ENCODE results near the gene FGD1.
A peak's percentile ranks its signal among the peaks of the same experiment; 100 is the strongest.
"Not testable (repeated sequence)": the region's sequence is repeated elsewhere in the genome, so short reads cannot be mapped to it uniquely, and the experiment has no call there.

Gene FGD1

DNA sequence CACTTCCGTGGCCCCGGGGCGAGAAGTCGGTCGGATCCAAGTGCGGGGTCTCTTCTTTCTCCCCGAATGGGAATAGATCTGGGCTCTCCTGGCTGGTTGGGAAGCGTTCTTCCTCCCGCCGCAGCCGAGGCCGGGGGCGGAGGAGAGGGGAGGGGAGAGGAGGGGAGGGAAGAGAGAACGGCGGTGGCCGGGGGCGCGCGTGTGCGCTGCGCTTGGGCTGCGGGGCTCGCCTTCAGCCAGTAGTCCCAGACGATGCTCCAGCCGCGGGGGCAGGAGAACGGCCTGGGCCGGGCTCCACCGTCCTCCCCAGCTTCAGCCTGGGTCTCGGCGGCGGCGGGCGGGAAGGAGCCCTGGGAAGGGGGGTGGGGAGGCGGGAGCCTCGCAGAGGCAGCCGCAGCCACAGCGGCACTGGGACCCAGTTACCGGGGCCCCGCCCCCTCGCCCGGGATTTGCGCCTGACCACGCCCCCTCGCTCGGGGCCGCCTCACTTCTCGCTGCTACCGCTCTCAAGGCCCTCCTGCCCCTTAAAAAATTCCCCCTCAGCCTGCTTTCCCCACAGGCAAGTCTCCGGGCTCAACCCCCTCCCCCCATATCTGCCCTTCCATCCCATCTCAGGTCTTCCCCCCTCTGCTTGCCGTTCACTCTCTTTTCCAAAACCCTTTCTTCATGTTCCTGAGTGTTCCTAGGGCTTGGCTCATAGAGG is at the start of gene FGD1:
TSS of gene FGD1 (minus strand) at position 421 of the 703 bp plus-strand sequence. CDS start 802 bp downstream, outside the sequence.
- peak; percentile 20 for DNase-seq (ENCODE audit: low spot score)

DNA sequence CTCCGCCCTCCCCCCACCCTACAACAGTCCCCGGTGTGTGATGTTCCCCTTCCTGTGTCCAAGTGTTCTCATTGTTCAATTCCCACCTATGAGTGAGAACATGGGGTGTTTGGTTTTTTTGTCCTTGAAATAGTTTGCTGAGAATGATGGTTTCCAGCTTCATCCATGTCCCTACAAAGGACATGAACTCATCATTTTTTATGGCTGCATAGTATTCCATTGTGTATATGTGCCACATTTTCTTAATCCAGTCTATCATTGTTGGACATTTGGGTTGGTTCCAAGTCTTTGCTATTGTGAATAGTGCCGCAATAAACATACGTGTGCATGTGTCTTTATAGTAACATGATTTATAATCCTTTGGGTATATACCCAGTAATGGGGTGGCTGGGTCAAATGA is 46.2 kb upstream of the FGD1 start:
- DNase-seq (ENCODE audit: low spot score), result not testable (repeated sequence)

DNA sequence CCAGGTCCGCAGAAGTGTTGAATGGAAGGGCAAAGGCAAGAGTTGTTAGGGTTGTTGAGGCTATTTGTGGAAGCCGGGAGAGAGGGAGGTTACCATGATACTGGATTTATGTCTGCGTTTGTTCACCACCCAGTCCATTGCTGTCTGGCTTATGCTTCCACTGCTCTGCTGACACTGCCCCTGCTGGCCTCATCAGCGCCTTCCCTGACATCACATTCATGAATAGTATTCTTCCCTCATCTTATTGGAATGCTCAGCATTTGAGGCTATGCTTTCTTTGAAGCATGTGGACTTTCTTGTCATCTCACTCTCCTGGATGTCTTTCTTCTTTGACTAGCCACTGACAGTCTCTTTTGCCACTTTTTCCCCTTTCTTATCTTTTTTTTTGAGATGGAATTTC is 44.3 kb upstream of the FGD1 start:
- DNase-seq (ENCODE audit: low spot score), result no peak

DNA sequence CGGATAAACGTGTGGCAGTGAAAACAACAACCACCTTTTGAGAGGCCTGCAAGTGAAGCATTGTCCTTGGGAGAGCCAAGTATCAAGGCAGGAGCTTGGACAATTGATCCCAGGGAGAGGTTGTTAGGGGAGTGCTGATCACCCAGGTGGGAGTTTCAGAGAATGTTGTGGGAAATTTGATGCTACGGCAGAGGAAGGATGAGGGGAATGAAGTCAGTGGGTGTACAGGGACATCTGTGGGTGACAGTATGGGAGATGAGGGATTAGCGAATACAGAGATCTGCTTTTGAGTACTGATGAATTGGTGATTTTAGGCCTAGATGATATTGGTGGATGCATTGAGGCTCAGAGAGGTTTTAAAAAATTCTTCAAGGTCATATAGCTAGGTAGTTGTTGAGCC is 38.2 kb upstream of the FGD1 start:
- DNase-seq (ENCODE audit: low spot score), result no peak

DNA sequence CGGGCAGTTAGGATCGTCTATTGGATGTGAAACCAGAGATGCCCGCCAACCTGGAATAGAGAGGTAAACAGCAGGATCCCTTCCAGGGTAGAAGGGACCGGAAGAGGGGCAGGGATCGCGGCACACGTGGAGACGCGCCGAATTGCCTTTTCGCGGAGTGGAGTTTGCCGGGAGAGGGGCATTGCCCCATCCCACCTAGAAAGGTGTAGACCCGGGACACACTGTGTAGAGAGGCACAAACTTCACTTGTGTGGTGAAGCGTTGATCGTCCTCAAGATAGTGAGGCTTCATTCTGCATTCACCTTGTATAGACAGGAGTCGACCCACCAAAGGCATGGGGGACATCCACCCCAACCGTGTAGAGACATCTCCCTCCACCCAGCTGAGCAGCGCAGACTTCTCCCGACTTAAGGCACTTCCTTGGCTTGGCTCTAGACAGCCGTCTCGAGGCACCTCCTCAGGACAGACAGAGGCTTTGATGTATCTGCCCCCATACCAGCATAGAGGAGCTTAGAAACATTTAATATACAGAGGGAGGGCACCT is 34.4 kb upstream of the FGD1 start:
- DNase-seq (ENCODE audit: low spot score), result peak; percentile 5

DNA sequence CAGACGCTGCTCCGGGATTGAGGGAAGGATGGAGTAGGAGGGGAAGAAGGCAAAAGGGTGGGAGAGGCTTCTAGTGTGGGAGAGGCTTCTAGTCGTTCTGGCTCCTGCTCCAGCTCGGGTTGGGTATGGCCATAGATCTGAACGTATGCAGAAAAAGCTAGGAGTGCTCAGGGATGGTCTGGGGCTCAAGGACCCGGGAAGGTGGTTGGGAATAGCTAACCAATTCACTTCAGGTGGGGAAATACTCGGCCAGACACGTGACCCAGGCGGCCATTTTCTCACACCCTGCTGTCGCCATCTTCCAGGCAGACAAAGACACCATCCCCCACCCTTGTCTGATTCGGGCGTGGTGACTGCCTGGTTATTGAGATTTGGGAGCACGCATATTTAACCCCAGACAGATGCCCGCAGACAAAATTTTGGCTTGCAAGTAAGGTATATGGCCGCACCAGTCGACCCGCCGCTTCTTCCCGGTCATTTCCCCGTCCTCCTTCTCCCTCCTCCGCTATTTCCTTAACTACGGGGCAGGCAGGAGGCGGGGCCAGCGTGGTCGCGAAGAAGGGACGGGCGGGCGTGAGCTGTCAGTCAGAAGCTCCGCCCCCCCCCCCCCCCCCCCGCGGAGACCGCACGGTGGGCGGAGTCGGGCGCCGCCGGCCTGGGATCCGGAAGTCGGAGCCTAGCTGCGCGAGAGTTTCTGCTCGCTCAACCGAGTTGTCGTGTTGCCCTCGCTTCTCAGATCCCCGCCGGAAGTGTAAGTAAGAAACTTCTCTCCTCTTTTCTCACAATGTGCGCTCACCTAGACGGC is 33.7 kb upstream of the FGD1 start, which contains the start of gene GNL3L:
TSS of gene GNL3L (plus strand) at position 668 of the 805 bp plus-strand sequence. CDS start 2,348 bp downstream, outside the sequence.
- peak; percentile 86 for DNase-seq (ENCODE audit: low spot score)

DNA sequence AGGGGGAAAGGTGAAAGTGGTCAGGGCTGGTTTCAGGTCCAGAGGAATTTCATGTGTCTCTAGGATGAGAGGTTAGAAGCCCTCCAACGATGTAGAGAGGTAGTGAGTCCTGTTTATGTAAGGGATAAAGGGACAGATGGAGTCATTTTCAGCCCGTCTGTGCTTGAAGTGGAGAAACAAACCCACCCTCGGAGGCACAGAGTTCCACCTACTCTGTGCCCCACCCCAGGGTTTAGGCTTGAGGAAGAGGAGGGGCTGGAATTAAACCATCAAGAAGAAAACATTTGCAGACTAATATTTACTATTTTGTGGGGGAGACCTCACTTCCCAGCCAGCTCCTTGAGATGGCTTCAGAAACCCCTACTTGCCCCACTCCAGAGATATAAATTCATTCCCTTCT is 33.1 kb upstream of the FGD1 start:
- DNase-seq (ENCODE audit: low spot score), result peak; percentile 2

DNA sequence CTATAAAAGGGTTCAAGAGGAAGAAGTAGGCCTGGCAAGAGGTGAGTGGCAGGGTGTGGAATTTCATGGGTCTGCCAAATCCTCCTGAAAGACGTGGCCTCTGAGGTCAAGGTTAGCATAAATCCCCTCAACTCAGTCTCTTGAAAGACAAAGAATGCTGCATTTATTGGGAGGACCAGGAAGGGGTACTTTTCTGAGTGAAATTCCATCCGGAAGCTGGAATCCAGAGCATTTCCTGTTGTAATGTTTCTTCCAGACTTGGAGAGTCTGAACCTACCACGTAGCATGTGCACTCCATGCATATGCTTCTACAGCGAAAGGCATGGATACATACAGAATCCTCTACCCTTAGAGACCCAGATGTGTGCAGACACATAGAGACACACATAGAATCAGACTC is 13.4 kb upstream of the FGD1 start:
- DNase-seq (ENCODE audit: low spot score), result no peak

DNA sequence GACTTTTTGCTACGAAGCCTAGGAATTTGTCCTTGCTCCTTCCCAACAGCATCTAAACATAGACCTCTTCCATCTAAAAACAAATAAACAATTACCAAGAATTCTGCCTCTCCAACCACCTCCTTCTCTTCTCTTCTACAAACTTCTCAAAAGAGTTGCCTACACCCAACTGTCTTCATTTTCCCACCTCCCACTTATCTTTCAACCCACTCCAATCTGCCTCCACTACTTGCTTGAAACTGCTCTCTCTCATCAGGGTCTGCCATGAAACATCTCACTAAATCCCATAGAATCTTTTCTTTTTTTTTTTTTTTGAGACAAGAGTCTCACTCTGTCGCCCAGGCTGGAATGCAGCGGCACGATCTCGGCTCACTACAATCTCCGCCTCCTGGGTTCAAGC is 902 bp upstream of the FGD1 start:
- DNase-seq (ENCODE audit: low spot score), result no peak

DNA sequence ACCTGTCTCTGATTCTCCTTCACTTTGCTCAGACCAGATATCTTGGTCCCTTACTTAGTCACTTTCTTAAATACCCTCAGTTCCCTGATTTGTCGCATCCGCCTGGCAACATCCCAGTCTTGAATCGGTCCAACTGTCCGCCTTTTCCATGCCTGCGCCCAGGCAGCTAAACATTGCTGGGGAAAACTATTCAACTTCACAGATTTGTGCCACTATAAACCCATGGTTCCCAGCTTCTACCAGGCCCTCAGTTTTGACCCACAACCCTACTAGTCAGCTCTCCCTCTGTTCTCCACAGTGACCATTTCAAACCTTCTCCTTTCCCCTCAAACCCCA is 451 bp upstream of the FGD1 start:
- DNase-seq (ENCODE audit: low spot score), result no peak

DNA sequence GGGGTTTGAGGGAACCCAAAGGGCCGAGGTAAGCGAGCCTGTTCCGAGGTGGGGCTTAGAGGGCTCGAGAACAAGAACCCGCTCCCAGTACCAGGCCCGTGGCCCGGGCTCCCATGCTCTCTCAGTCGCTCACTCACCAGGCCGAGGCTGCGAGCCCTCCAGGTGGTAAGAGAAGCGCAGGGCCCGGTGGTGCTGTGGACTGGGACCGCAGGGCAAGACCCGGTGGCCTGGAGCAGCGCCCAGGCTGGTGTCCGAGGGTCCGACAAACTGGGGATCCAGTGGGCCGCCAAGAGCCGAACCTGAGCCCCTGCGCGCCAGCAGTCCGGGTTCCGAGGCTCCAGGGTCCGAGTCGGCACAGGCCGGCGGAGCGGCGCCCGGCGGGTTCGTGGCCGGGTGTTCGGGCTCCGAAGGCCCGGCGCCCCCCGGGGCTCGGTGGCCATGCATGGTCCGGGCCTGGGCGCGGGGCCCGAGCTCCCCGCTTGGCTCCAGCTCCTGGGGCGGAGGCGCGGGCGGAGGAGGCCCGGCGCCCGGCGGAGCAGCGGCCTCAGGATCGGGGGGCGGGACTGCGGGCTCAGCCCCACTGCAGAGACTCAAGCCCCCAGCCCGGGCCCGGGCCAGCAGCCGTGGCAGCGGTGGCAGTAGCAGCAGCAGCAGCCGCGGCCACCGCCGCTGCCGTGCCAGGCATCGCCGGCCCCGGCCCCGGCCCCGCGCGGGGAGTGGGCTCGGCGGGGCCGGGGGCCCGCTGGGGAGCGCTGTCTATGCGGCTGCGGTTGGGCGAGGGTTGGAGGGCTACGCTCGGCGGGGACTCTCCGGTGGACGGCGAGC is 833 bp downstream of the FGD1 start:
- DNase-seq (ENCODE audit: low spot score), result no peak

DNA sequence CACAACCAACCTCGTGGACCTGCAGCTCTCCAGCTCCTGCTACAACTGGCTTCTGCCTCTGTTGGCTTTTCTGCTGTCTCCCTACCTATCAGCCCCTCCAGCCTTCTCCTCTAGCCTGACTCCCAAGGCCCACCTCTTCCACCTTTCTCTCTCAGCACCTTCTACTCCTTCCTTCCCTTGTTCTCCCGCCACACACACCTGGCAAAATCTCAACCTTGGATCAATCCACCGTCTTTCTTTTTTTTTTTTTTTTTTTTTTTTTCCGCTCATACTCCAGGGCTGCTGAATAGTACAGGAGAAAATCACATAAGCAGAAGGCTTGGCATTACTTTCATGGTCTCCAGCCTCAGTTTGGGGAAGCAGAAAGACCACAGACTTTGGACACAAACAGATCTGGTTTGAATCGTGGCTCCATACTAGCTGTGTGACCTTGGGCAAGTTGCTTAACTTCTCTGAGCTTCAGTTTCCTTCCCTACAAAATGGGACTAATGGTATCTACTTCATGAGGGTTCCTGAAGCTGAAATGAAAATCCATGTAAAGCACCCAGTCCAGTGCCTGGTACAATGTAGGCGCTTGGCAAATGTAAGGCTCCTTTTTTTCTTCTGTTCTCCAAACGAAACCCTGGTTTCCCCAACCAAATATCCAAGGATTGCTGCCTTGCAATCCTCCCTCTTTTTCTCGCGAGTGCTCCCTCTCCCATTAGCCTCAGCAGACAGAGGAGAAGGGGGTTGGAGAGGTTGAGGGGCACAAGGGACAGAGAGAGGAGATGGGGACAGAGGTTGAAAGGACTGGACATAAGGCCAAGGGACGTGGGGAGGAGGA is 1.7 kb downstream of the FGD1 start:
- no peak for DNase-seq (ENCODE audit: low spot score)

DNA sequence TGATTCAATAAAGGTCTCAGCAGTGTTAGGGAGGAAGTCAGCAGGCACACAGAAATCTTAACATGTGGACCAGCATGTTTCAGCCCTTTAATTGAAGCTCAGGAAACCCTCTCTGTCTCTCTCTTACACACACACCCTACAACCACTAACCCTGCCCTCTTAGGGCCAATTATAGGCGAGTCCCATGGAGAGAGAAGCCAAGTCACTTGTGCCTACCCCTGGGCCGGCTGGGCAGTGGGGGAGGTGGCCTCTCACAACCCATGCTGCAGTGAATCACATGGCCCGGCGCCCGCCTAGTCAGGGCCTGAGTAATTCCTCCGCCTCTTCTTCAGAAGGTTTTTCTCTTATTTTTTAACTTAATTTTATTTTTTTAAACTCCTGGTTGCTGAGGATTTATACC is 3.7 kb downstream of the FGD1 start:
- no peak for DNase-seq (ENCODE audit: low spot score)

DNA sequence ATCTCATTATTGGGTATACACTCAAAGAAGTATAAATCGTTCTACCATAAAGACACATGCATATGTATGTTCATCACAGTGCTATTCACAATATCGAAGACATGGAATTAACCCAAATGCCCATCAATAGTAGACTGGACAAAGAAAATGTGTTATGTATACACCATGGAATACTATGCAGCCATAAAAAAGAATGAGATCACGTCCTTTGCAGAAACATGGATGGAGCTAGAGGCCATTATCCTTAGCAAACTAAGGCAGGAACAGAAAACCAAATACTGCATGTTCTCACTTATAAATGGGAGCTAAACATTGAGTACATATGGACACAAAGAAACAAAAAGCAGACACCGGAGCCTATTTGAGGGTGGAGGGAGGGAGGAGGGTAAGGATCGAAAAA is 6.2 kb downstream of the FGD1 start:
- not testable (repeated sequence) for DNase-seq (ENCODE audit: low spot score)

DNA sequence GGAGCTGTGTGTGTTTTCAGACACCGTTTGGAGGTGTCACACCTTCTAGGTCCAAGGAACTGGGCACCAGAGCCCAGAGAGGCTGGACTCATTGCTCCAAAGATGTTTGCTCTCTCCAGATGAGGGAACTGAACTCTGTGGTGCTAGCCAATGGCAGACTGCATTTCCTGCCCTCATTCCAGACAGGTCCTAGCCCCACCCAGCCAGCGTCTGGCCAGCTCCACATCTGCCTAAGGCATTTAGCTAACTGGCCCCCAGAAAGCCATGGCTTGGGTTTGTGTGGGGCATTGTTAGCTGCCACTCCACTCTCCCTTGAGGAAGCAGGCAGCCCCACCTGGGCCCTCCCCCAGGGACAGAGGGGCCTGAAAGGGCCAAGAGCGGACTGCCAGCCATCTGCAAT is 11.4 kb downstream of the FGD1 start:
- no peak for DNase-seq (ENCODE audit: low spot score)

DNA sequence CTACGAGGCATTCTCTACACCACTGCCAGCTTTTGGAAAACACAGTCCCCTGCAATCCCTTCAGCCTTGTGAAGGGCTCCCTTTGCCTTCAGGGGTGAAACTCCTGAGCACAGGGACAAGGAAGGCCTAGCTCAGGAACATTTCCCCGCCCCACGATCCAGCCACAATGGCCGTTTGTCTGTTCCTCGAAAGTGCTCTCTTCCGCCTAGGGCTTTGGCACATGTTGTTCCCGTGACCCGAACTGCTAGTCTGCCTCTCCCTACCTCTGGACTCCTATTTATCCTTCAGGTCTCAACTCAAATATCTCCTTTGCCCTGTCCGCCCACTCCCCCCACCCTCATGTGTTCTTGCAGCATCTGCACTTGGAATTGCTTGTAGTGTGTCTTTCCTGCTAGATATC is 12.1 kb downstream of the FGD1 start:
- DNase-seq (ENCODE audit: low spot score), result no peak

DNA sequence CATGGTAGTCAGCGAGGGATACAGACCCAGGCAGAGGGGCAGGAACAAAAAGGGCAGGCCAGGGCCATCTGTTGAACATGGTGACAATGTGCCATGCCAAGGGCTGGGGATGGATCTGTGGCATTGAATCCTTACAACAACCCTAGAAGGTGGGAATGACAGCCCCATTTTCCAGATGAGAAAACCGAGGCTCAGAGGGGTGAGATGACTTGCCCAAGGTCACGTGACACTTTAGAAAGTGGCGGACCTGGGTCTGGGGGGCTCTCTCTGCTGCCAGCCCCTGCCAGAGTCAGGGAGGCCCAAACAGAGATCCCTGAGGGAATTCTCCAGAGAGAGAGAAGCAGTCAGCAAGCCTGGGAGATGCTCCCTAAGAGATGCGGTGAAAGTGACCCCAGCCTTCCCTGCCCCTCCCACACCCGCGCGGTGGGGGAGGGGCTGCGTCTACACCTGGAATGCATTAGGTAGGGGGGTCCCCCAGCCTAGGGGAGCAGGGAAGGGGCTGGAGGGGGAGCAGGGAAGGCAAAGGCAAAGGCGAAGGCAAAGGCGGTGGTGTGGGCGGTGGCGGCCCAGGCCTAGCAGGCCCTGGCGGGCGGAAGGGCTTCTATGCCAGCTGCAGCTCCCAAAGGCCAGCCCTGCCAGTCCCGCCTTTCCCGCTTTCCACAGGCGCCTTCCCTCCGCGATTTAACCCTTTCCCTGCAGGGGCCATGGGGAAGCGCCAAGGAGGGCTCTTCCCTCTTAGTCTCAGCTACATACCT is 13.0 kb downstream of the FGD1 start:
- no peak for DNase-seq (ENCODE audit: low spot score)

DNA sequence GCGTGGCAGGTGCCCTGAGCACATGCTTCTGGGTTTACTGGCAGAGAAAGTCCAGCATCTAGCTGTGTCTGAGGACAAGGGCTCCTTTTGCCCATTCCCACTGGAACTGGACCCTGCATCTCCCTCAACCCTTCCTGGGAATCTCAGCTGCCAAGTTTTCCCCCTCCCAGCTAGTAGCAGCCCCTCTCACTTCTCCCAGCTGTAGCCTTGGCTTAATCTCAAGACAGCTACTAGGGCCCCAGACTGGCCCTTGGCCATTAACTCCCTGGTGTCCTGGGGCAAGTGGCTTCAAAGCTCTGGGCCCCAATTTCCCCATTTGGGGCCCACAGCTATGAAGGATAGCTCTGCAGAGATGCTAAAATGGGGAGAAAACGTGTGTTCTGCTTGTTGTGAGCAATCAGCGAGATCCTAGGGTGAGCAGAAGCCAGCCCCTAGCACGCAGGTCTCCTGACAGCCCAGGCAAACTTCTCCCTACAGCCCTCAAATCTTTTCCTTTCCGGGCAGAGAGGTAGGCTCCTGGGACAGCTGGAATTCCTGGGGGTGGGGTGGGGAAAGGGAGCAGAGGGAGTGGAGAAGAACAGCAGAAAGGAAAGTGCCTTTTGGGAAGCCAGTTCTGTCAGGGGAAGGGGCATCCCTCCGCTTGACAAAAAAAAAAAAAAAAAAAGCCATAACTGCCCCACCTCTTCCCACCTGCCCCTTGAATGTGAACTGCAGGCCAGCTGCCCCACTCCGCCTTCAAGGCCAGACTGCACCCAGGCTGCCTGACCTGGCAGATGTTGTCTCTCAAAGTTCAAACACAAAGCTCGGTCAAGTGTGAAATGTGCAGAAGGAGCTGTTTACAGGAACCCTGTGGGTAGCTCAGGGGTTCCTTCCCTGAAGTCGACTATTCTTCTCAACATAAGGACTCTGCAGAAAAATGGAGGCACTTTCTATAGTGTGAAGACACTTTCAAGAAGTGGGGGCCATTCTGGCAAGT is 16.6 kb downstream of the FGD1 start:
- DNase-seq (ENCODE audit: low spot score), result no peak
